ENCODE measurements around the gene ROBO1. TPM values are rescaled to one million over a fixed set of nuclear protein-coding genes. Genes with fewer than 3 reads are reported as not detected.

ROBO1 gene
- total RNA-seq, 2 experiments from 2014 or later: 8.6 to 9.0 TPM

- intact Hi-C loops (cut with micrococcal nuclease): no loop called here
Observed at GRCh38 chr3:79257791-79258190, 510.0 kb downstream of the ROBO1 start.

GRCh38 chr3:79255702-79256101, 512.1 kb downstream of the ROBO1 start:
- DNase-seq (no peak), ATAC-seq (no peak)
- POLR2A ChIA-PET: no interaction called here
- H3K36me3 Mint-ChIP-seq (ENCODE audit: low read depth): no peaks in the 10 kb centered on the region
- H3K27ac Mint-ChIP-seq: no peak overlapping the region
- intact Hi-C loops (cut with micrococcal nuclease): no loop called here
- TF ChIP-seq CTCF (IDR thresholded peaks at IDR 0.05): no peak
- H3K9me3 Mint-ChIP-seq: peaks cover 1% of the 10 kb centered on the region
- no peaks in the 10 kb centered on the region for H3K27me3 Mint-ChIP-seq
- no peaks in the 10 kb centered on the region for H3K4me1 Mint-ChIP-seq (ENCODE audit: low read depth)
- CTCF ChIA-PET: no interaction called here
- no peak overlapping the region for H3K4me3 Mint-ChIP-seq

More at GRCh38 chr3:79257791-79258190, 510.0 kb downstream of the ROBO1 start:
- no peak for TF ChIP-seq CTCF (IDR thresholded peaks at IDR 0.05)
- Mint-ChIP-seq H3K27me3 (no peaks in the 10 kb centered on the region), H3K27ac (no peak overlapping the region), H3K4me1 (ENCODE audit: low read depth) (no peaks in the 10 kb centered on the region), H3K36me3 (ENCODE audit: low read depth) (no peaks in the 10 kb centered on the region), H3K4me3 (no peak overlapping the region), H3K9me3 (no peaks in the 10 kb centered on the region)
- CTCF ChIA-PET: no interaction called here
- ATAC-seq: no peak
- DNase-seq: no peak
- POLR2A ChIA-PET: no interaction called here

- Mint-ChIP-seq H3K9me3 (peaks cover 1% of the 10 kb centered on the region), H3K27me3 (no peaks in the 10 kb centered on the region), H3K36me3 (ENCODE audit: low read depth) (no peaks in the 10 kb centered on the region), H3K4me3 (no peak overlapping the region), H3K27ac (no peak overlapping the region), H3K4me1 (ENCODE audit: low read depth) (no peaks in the 10 kb centered on the region)
- no peak for DNase-seq
- TF ChIP-seq CTCF (IDR thresholded peaks at IDR 0.05): no peak
- ATAC-seq: no peak
- ChIA-PET CTCF (no interaction called here), POLR2A (no interaction called here)
- intact Hi-C loops (cut with micrococcal nuclease): no loop called here
Observed at GRCh38 chr3:79255292-79255691, 512.5 kb downstream of the ROBO1 start.

- DNase-seq (no peak), ATAC-seq (no peak)
- H3K4me1 Mint-ChIP-seq (ENCODE audit: low read depth): no peaks in the 10 kb centered on the region
- H3K4me3 Mint-ChIP-seq: no peak overlapping the region
- H3K27ac Mint-ChIP-seq: no peak overlapping the region
- intact Hi-C loops (cut with micrococcal nuclease): no loop called here
- H3K9me3 Mint-ChIP-seq: peaks cover 1% of the 10 kb centered on the region
- H3K27me3 Mint-ChIP-seq: no peaks in the 10 kb centered on the region
- CTCF ChIA-PET: no interaction called here
- POLR2A ChIA-PET: interaction anchor here (0.7 kb wide), 1 partner anchor 505 kb away, joined by 3 read pairs; no protein-coding TSS in a partner anchor
- no peak for TF ChIP-seq CTCF (IDR thresholded peaks at IDR 0.05)
- H3K36me3 Mint-ChIP-seq (ENCODE audit: low read depth): no peaks in the 10 kb centered on the region
Observed at GRCh38 chr3:79253704-79254103, 514.1 kb downstream of the ROBO1 start.

DNA sequence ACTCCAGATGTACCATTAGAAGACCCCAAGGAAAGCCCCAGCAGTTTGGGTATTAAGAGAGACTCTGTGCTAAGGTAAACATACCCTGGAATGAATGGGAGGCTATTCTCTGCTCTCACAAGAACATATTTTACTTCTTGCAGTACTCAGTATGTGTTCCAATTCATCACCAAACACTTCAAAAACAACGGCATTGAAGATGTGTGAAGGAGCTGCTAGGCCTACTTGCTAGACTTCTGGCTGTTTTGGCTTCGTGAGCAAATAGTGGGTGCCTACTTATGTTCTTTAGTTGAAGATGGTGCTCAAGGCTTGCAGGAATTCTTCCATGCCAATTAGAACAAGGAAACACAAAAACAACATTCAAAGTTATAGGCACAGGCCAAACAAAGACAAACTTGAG, 514.5 kb downstream of the ROBO1 start:
- POLR2A ChIA-PET: interaction anchor here (0.7 kb wide), 1 partner anchor 505 kb away, joined by 3 read pairs; no protein-coding TSS in a partner anchor
- CTCF ChIA-PET: no interaction called here
- H3K4me3 Mint-ChIP-seq: no peak overlapping the region

More for the DNA sequence above, 514.5 kb downstream of the ROBO1 start:
- Mint-ChIP-seq H3K9me3 (peaks cover 1% of the 10 kb centered on the region), H3K27me3 (no peaks in the 10 kb centered on the region), H3K36me3 (ENCODE audit: low read depth) (no peaks in the 10 kb centered on the region), H3K4me1 (ENCODE audit: low read depth) (no peaks in the 10 kb centered on the region), H3K27ac (no peak overlapping the region)
- DNase-seq: no peak
- no peak for ATAC-seq
- TF ChIP-seq CTCF (IDR thresholded peaks at IDR 0.05): no peak
- intact Hi-C loops (cut with micrococcal nuclease): no loop called here

Measured in activated CD8-positive, alpha-beta T cell treated with anti-CD3 and anti-CD28 coated beads for 36 hours (primary cell).